ENCODE measurements around the gene SEPHS2. TPM values are rescaled to one million over a fixed set of nuclear protein-coding genes. Genes with fewer than 3 reads are reported as not detected.

Gene SEPHS2
- total RNA-seq, 4 donors from 2014 or later = 26.5 to 37.6 (median 33.8) TPM

DNA sequence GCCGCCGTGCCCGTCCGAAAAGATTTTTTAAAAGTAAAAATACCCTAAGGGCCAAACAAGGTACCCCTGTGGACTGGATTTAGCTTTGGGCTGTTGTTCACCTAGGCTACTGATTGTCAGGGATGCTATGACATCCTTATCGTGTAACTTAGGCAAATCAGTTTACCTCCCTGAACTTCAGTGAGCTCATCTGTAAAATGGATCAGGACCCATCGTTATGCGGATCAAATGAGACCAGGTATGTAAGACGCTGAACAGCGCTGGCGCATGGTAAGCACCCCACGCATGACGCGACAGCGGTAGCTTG is 38.9 kb downstream of the SEPHS2 start:
- Histone ChIP-seq H3K4me3 (peak overlapping the region; percentile 65 to 81 (median 68)), H3K36me3 (peaks cover 0 to 12% (median 5%) of the 10 kb centered on the region in 4 donors), H3K4me1 (peaks cover 23 to 36% (median 31%) of the 10 kb centered on the region in 4 donors), H3K27ac (replicated peaks in 1 of 4) (peak overlapping the region; percentile 81 to 94 (median 92)), H3K27me3 (no peaks in the 10 kb centered on the region), H3K9me3 (no peaks in the 10 kb centered on the region)
- TF ChIP-seq EP300 (IDR thresholded peaks at IDR 0.05) (no peak), POLR2A (IDR thresholded peaks at IDR 0.05; ENCODE audit: low read depth) (no peak), POLR2AphosphoS5 (IDR thresholded peaks at IDR 0.05) (no peak)
- TF ChIP-seq, protein P1, sequence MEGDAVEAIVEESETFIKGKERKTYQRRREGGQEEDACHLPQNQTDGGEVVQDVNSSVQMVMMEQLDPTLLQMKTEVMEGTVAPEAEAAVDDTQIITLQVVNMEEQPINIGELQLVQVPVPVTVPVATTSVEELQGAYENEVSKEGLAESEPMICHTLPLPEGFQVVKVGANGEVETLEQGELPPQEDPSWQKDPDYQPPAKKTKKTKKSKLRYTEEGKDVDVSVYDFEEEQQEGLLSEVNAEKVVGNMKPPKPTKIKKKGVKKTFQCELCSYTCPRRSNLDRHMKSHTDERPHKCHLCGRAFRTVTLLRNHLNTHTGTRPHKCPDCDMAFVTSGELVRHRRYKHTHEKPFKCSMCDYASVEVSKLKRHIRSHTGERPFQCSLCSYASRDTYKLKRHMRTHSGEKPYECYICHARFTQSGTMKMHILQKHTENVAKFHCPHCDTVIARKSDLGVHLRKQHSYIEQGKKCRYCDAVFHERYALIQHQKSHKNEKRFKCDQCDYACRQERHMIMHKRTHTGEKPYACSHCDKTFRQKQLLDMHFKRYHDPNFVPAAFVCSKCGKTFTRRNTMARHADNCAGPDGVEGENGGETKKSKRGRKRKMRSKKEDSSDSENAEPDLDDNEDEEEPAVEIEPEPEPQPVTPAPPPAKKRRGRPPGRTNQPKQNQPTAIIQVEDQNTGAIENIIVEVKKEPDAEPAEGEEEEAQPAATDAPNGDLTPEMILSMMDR (IDR thresholded peaks at IDR 0.05) = no peak
- 17% methylated on average over 14 of the region's 14 CpGs for WGBS
- intact Hi-C loops (cut with DNase I) = loop anchor here (10.0 kb wide), 2 partner anchors 52 to 312 kb away; partner anchors contain the start of genes CD2BP2, TBX6 and YPEL3
- DNase-seq (ENCODE audit: extremely low spot score) = no peak

DNA sequence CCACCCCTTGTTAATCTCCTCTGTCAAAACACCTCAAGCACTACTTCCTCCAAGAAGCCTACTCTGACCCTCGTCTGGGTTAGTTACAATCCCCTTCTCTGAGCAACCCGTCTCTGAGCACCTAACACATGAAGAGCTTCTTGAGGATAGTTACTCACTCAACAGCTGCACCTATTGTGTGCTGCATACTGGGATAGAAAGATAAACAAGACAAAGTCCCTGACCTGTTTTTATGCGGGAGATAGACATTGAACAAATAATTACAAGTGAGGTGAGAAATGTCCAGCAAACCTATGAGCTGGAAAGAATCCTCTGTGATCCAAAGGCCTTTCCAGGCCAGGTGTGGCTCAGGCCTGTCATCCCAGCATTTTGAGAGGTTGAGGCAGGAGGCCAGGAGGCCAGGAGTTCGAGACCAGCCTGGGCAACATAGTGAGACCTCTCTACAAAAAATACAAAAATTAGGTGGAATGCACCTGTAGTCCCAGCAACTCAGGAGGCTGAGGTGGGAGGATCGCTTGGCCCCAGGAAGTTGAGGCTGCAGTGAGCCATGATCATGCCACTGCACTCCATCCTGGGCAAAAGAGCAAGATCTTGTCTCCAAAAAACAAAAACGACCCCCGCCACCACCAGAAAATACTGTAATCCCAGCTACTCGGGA is 43.8 kb downstream of the SEPHS2 start:
- peaks cover 9 to 41% (median 39%) of the 10 kb centered on the region in 4 donors for H3K4me1 ChIP-seq
- no peaks in the 10 kb centered on the region for H3K27me3 ChIP-seq
- no peak for DNase-seq (ENCODE audit: extremely low spot score)
- H3K9me3 ChIP-seq = no peaks in the 10 kb centered on the region
- peaks cover 6 to 21% (median 16%) of the 10 kb centered on the region in 4 donors for H3K36me3 ChIP-seq
- 82% methylated on average over 7 of the region's 8 CpGs for WGBS
- no peak for TF ChIP-seq POLR2AphosphoS5 (IDR thresholded peaks at IDR 0.05)
- TF ChIP-seq EP300 (IDR thresholded peaks at IDR 0.05) = no peak
- intact Hi-C loops (cut with DNase I) = loop anchor here (10.0 kb wide), 2 partner anchors 47 to 307 kb away; partner anchors contain the start of genes CD2BP2, TBX6 and YPEL3
- H3K4me3 ChIP-seq = no peak overlapping the region
- no peak overlapping the region for H3K27ac ChIP-seq (replicated peaks in 1 of 4)

DNA sequence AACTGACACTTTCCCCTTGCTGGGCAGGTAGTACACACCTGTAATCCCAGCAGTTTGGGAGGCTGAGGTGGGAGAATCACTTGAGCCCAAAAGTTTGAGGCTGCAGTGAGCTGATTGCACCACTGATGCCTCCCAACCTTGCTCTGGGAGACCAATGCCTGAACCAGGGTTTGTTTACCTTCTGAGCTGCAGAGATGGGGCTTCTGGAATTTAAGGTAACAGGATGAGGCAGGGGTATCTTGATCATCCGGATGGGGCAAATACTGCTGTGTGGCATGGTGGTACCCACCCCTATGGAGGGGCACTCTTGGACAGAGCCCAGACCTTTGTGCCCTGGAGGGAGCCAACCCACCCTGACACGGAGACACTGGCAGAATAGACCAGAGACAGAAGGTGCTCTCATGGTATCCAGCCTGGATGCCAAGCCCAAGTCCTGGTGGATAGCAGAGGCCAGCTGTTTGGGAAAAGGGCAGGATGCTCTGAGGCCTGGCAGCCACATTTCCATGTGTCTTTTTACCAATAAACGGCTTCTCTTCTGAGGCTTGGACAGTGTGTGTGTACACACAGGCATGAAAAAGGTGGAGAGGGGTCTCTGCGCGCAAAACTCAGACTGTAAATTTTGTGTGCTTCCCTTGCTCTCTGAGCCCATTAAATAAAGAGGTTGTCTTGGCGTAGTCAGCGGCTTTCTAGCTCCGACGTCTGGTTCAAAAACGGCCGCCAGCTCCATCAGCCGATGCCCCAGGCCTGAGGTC is 46.1 kb downstream of the SEPHS2 start:
- no peak for DNase-seq (ENCODE audit: extremely low spot score)

DNA sequence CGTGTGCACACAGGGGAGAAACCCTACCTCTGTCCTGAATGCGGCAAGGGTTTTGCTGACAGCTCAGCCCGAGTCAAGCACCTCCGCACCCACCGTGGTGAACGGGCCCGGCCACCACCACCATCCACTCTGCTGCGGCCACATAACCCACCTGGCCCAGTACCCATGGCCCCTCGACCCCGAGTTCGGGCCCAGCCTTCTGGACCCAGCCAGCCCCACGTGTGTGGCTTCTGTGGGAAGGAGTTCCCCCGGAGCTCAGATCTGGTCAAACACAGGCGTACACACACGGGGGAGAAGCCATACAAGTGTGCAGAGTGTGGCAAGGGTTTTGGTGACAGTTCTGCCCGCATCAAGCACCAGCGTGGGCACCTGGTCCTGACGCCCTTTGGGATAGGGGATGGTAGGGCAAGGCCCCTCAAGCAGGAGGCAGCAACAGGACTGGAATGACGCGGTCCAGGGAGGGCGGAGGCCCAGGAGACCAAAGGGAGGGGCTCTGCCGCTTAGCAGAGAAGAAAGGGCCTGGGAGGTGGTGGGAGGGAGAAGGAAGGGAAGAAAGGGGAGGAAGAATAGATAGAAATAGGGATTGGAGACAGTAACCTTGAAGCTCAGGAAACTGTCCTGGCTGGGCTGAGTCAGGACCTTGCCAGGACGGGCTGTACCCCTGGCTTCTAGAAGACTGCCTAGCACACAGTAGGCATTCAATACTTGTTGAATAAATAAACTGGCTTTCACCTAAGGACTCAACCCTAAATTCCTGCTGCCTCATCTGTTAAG is 46.8 kb downstream of the SEPHS2 start:
- peak overlapping the region; percentile 88 to 92 (median 90) for H3K27ac ChIP-seq (replicated peaks in 1 of 4)
- H3K27me3 ChIP-seq = no peaks in the 10 kb centered on the region
- TF ChIP-seq, protein P1 (IDR thresholded peaks at IDR 0.05) = no peak
- H3K36me3 ChIP-seq = peaks cover 6 to 22% (median 16%) of the 10 kb centered on the region in 4 donors
- no peak overlapping the region for H3K4me3 ChIP-seq
- 63% methylated on average over 9 of the region's 23 CpGs for WGBS
- DNase-seq (ENCODE audit: extremely low spot score) = no peak
- peaks cover 24 to 60% (median 57%) of the 10 kb centered on the region in 4 donors for H3K4me1 ChIP-seq
- H3K9me3 ChIP-seq = no peaks in the 10 kb centered on the region
- intact Hi-C loops (cut with DNase I) = no loop called here

More for the DNA sequence above, 46.1 kb downstream of the SEPHS2 start:
- H3K9me3 ChIP-seq = no peaks in the 10 kb centered on the region
- H3K4me3 ChIP-seq = peak overlapping the region; percentile 62 to 78 (median 68)
- peak overlapping the region; percentile 88 to 92 (median 90) for H3K27ac ChIP-seq (replicated peaks in 1 of 4)
- TF ChIP-seq EP300 (IDR thresholded peaks at IDR 0.05) (no peak), POLR2A (IDR thresholded peaks at IDR 0.05; ENCODE audit: low read depth) (no peak), POLR2AphosphoS5 (IDR thresholded peaks at IDR 0.05) (no peak)
- TF ChIP-seq, protein P1 (IDR thresholded peaks at IDR 0.05) = no peak
- no peaks in the 10 kb centered on the region for H3K27me3 ChIP-seq
- 25% methylated on average over 5 of the region's 12 CpGs for WGBS
- peaks cover 18 to 53% (median 49%) of the 10 kb centered on the region in 4 donors for H3K4me1 ChIP-seq
- intact Hi-C loops (cut with DNase I) = loop anchor here (10.0 kb wide), 2 partner anchors 45 to 305 kb away; partner anchors contain the start of genes CD2BP2, TBX6 and YPEL3
- H3K36me3 ChIP-seq = peaks cover 6 to 22% (median 16%) of the 10 kb centered on the region in 4 donors
